Sigmoid colon (tissue), 4 donors: Measurements from ENCODE around the gene SLIT3.

Source experiments
- CTCF ChIP-seq, 4 experiments: fragments of 450-650 bp in 3 of 4; fragments of 200-600 bp in 1 of 4; IDR thresholded peaks; one replicate each; pipeline ENCODE4 v1.5.1; 2016 to 2019; ENCODE audit warnings: antibody characterized with exemption in 4 of 4, mild to moderate bottlenecking in 3 of 4, moderate library complexity in 2 of 4
- POLR2A ChIP-seq, 2 donors: fragments of 450-650 bp; IDR thresholded peaks; one replicate each; pipeline ENCODE4 v1.6.1; 2016; ENCODE audit warnings: antibody characterized with exemption in 2 of 2, mild to moderate bottlenecking in 2 of 2, moderate library complexity in 2 of 2
- POLR2AphosphoS5 ChIP-seq, 4 donors: sonication (generic); formaldehyde crosslinking; IDR thresholded peaks; one replicate each; pipeline ENCODE4 v1.6.1; 2017; ENCODE audit warnings: antibody characterized with exemption in 4 of 4

- TF ChIP-seq POLR2AphosphoS5 (IDR thresholded peaks at IDR 0.05) (no peak), CTCF (IDR thresholded peaks at IDR 0.05) (no peak), POLR2A (IDR thresholded peaks at IDR 0.05) (no peak)
Measured at GRCh38 chr5:169044962-169045361, 256.0 kb downstream of the SLIT3 start.
